Measurements from ENCODE around the gene USP36.

DNA sequence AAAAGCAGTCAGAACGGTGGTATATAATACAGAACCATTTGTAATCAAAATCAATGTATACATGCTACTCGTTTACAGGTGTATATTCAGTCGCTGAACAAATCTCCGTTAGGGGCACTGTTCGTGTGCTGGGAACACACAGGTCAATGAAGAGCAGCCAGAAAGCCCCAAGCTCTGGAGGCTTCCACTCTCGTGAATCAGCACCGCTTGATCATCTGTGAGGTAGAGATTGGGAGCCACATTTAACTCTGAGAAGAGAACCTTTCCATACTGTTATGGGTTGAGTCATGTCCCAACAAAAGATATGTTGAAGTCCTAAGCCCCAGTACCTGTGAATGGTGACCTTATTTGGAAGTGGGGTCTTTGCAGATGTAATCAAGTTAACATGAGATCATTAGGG lies 53.2 kb downstream of the USP36 start:
- TF ChIP-seq, protein P1, sequence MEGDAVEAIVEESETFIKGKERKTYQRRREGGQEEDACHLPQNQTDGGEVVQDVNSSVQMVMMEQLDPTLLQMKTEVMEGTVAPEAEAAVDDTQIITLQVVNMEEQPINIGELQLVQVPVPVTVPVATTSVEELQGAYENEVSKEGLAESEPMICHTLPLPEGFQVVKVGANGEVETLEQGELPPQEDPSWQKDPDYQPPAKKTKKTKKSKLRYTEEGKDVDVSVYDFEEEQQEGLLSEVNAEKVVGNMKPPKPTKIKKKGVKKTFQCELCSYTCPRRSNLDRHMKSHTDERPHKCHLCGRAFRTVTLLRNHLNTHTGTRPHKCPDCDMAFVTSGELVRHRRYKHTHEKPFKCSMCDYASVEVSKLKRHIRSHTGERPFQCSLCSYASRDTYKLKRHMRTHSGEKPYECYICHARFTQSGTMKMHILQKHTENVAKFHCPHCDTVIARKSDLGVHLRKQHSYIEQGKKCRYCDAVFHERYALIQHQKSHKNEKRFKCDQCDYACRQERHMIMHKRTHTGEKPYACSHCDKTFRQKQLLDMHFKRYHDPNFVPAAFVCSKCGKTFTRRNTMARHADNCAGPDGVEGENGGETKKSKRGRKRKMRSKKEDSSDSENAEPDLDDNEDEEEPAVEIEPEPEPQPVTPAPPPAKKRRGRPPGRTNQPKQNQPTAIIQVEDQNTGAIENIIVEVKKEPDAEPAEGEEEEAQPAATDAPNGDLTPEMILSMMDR (IDR thresholded peaks at IDR 0.05), result no peak
- TF ChIP-seq POLR2A (IDR thresholded peaks at IDR 0.05) (no peak), POLR2AphosphoS5 (IDR thresholded peaks at IDR 0.05) (no peak)
